RWPE1 (cell line): Measurements from ENCODE around the gene SIRT7.

Experiments used
- CTCF ChIA-PET: fragments of 350-600 bp; sonication (Branson Sonifier 250); formaldehyde crosslinking; extraction: SDS; loops from one replicate; lab custom pipeline; 2021; lab: Yijun Ruan, JAX
- POLR2A ChIA-PET: fragments of 400-600 bp; formaldehyde crosslinking; extraction: SDS; loops from one replicate; lab custom pipeline; 2020; ENCODE audit warnings: antibody characterized with exemption; ENCODE audit not compliant: low non-redundant PET; lab: Yijun Ruan, JAX
- DNase-seq: peaks from one replicate; pipeline ENCODE4 v3.0.0; 2012; ENCODE audit warnings: low spot score
- H3K27ac ChIP-seq: fragments of 450-650 bp; 2 replicates; pipeline ENCODE4 v1.5.1; 2017
- TF ChIP-seq, protein P1 (sequence below): fragments of 450-650 bp; conservative IDR thresholded peaks from 2 replicates; pipeline ENCODE4 v1.5.1; 2017; ENCODE audit warnings: low read depth, mild to moderate bottlenecking

Gene SIRT7

DNA sequence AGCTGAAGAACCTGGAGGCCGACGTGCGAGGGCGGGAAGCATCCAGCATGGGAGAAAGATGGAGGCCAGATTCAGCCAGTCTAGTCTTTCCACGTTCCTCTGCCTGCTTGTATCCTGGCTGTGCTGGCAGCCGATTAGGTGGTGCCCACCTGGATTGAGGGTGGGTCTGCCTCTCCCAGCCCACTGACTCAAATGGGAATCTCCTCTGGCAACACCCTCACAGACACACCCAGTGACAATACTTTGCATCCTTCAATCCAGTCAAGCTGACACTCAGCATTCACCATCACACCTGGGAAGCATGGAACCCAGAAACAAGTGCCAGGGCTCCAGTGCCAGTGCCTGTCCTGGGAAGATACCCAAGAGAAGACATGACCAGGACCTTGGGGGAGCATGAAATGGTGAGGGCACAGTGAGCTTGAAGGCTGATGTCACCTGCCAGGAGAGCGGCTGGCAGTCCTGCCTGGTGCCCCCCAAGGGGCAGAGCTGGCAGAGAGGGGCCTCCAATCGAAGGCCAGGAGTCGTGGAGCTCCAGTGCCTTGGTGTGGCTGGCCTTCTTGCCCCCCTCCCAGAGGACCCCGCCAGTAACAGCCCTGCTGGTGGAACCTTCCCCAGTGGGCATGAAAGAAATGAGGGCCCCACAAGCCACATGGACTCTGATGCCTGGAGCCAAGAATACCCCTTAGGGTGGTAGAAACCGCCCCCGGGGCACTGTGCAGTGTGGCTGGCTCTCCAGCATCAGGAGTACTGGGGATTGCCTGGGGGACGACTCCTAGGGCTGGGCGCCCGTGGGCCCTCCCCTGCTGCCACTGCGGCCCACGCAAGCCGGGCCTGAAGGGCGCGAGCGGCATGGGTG, 16.6 kb downstream of the SIRT7 start:
- ChIA-PET POLR2A (no interaction called here), CTCF (no interaction called here)
- DNase-seq = no peak
- TF ChIP-seq, protein P1, sequence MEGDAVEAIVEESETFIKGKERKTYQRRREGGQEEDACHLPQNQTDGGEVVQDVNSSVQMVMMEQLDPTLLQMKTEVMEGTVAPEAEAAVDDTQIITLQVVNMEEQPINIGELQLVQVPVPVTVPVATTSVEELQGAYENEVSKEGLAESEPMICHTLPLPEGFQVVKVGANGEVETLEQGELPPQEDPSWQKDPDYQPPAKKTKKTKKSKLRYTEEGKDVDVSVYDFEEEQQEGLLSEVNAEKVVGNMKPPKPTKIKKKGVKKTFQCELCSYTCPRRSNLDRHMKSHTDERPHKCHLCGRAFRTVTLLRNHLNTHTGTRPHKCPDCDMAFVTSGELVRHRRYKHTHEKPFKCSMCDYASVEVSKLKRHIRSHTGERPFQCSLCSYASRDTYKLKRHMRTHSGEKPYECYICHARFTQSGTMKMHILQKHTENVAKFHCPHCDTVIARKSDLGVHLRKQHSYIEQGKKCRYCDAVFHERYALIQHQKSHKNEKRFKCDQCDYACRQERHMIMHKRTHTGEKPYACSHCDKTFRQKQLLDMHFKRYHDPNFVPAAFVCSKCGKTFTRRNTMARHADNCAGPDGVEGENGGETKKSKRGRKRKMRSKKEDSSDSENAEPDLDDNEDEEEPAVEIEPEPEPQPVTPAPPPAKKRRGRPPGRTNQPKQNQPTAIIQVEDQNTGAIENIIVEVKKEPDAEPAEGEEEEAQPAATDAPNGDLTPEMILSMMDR = no peak
- H3K27ac ChIP-seq = peak overlapping the region; percentile 92

DNA sequence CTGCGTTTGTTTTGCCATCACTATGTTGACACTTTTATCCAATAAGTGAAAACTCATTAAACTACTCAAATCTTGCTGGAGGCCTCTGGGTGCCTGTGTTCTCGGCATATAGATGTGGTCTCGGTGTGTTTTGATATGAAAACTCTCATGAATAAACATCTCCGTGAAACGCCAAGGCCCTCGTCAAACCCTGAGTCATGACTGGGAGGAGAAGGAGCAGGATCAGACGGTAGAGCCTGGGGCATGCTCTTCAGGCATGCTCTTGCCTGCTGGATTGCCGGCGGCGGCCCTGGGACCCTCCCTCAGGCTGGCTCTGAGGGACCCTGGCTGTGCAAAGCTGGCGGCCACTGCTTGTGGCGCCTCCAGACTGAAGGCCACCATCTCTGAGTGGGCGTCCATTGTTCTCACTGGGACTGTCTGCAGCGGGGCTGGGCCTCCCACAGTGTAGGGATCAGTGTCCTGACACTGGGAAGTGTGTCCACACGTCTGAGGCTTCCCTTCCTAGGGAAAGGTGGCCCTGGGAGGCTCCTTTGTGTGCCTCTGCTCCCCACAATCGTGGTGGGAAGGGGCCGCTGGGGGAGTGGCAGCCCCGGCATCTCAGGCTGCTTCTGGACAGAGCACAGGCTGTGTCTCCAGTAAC, 17.7 kb downstream of the SIRT7 start:
- ChIA-PET CTCF (no interaction called here), POLR2A (no interaction called here)
- H3K27ac ChIP-seq = peak overlapping the region; percentile 92
- TF ChIP-seq, protein P1 = no peak
- DNase-seq = no peak

DNA sequence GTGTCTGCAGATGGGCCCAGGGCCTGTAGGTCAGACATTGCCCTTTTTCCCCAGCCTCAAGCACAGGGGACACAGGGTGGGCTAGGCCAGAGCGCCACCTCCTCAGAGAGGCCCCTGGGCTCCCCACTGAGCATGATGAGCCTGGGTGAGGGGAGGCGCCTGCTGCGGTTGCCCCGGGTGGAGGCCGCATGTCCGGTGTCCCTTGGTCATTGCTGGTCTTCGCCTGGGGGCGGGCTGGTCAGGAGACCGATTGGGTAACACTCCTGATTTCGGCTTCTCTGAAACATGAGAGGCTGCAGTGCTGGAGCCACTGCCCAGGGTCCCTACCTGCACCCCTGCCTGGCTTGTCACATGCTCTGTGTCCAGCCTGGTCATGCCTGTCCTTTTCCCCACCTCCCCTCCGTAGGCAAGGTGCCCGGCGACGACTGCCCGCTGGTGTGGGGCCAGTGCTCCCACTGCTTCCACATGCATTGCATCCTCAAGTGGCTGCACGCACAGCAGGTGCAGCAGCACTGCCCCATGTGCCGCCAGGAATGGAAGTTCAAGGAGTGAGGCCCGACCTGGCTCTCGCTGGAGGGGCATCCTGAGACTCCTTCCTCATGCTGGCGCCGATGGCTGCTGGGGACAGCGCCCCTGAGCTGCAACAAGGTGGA, 18.3 kb downstream of the SIRT7 start:
- H3K27ac ChIP-seq = peak overlapping the region; percentile 92
- no peak for DNase-seq
- TF ChIP-seq, protein P1 = no peak
- CTCF ChIA-PET = interaction anchor here (0.9 kb wide), 1 partner anchor 30 kb away, joined by 3 read pairs; no protein-coding TSS in a partner anchor
- POLR2A ChIA-PET = no interaction called here

DNA sequence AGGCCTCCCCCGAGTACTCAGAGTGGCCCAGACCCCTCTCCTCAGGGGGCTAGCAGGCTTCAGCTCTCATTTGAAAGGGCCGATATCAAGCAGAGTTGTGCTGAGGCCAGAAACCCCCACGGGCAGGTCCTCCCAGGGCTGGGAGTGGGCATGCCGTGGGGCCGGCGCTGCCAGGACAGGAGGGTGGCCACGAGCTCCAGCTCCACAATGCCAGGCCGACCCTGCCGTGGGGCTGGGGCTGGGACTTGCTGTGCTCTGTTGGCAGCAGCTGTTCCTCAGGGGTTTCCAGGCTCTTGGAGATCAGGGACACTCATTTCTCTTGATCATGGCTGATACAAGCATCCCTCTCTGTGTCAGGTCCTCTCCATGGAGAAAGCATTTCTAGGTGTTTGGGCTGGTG, 19.1 kb downstream of the SIRT7 start:
- no peak for DNase-seq
- peak overlapping the region; percentile 92 for H3K27ac ChIP-seq
- ChIA-PET POLR2A (no interaction called here), CTCF (interaction anchor here (0.9 kb wide), 1 partner anchor 29 kb away, joined by 3 read pairs; no protein-coding TSS in a partner anchor)
- TF ChIP-seq, protein P1 = no peak

DNA sequence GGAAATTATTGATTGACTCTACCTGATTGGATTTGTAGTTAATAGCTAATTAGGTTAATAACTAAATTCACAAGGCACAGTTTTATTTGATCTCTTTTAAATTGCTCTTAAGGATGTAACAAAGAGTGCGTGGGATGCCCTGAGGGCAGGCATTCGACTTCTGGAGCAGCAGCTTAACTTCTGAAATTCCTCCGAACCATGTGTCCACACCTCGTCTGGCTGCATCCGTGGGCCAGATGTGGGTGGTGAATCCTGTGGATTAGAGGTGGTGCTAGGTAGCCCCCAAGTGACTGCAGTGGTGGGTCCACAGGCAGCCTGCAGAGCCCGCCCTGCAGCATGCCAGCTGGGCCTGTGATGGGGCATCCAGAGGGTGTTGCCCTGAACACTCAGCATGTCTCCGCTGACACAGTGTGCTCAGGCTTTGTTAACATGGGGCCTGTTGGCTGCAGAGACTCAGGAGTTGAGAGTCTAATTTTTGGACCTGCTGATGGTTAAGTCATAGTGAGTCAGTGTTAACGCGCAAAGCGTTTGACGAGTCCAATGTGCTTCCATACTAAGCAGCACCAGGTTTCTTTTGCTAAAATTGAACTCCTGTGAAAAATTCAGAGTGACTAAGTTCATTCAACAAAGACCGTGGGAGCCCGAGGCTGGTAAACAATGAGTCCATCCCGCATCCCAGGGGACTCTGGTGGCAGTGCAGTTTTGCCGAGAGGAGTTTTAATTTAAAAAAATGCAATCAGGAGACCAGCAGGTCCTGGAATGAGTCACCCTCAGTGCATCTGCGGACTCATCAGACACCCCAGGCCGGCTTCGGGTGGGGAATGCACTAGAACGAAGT, 19.7 kb downstream of the SIRT7 start:
- TF ChIP-seq, protein P1 = no peak
- POLR2A ChIA-PET = no interaction called here
- CTCF ChIA-PET = interaction anchor here (0.8 to 1.0 kb wide), 3 partner anchors 12 to 61 kb away, joined by 3 read pairs; no protein-coding TSS in a partner anchor
- peak overlapping the region; percentile 92 for H3K27ac ChIP-seq
- DNase-seq = peak; percentile 68
